GM18951 (cell line): ENCODE data around the gene CFAP61.

Experiments used
- POLR2A ChIP-seq: IDR thresholded peaks from 4 replicates; pipeline ENCODE4 v1.6.1; 2011; ENCODE audit warnings: mild to moderate bottlenecking; ENCODE audit not compliant: insufficient read length, insufficient read depth; ENCODE audit errors: extremely low read depth
- in situ Hi-C: fragments of 300-500 bp; cut with MboI; formaldehyde crosslinking; loops from one replicate; pipeline ENCODE4 v1.12.0; 2022; ENCODE audit warnings: low sequenced_read_pairs, mixed read lengths, inconsistent platforms; ENCODE audit not compliant: unreplicated experiment

CFAP61 gene

DNA sequence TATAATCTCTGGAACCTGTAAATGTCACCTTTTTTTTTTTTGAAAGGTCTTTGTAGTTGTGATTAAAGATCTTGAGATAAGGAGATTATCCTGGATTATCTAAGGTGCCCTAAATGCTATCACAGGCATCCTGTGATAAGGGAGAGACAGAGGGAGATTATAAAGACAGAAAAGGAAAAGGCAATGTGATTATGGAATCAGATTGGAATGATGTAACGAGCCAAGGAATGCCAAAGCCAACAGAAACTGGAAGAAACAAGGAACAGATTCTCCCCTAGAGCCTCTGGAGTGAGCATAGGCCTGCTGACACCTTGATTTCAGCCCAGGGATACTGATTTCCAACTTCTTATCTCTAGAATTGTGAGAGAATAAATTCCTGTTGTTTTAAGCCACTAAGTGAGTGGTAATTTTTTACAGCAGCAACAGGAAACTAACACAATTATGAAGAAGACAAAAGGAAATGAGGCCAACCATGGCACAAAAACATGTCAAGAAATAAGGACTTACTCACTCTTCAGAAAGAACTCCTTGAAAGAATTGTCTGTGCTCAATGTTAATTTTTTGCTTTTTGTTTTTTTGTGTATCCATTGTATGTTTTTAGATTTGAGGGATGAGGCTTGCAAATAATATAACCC, 82.7 kb downstream of the CFAP61 start:
- TF ChIP-seq POLR2A: no peak
- in situ Hi-C loops: no loop called here

DNA sequence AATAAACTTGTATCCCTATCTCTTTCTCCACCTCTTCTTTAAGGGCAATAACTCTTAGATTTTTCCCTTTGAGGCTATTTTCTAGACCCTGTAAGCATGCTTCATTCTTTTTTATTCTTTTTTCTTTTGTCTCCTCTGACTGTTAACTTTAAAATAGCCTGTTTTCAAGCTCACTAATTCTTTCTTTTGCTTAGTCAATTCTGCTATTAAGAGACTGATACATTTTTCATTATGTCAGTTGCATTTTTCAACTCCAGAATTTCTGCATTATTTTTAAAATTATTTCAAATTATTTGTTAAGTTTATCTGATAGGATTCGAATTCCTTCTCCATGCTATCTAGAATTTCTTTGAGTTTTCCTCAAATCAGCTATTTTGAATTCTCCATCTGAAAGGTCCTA, 84.0 kb downstream of the CFAP61 start:
- TF ChIP-seq POLR2A: no peak
- in situ Hi-C loops: no loop called here

DNA sequence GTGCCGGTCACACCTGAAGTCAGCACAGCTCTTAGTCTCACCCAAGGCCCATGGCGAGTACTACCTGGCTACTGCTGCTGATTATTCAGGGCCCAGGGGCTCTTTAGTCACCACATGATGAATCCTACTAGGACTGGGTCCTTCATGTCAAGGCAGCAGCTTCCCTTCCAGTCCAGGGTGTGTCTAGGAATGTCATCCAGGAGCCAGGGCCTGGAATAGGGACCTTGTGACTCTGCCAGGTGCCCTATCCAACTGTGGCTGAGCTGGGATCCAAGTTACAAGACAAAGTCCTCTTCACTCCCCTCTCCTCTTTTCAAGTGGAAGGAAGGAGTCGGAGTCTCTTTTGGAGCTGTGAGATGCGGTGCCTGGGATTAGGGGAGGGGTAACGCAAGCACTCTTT, 85.5 kb downstream of the CFAP61 start:
- in situ Hi-C loops: no loop called here

DNA sequence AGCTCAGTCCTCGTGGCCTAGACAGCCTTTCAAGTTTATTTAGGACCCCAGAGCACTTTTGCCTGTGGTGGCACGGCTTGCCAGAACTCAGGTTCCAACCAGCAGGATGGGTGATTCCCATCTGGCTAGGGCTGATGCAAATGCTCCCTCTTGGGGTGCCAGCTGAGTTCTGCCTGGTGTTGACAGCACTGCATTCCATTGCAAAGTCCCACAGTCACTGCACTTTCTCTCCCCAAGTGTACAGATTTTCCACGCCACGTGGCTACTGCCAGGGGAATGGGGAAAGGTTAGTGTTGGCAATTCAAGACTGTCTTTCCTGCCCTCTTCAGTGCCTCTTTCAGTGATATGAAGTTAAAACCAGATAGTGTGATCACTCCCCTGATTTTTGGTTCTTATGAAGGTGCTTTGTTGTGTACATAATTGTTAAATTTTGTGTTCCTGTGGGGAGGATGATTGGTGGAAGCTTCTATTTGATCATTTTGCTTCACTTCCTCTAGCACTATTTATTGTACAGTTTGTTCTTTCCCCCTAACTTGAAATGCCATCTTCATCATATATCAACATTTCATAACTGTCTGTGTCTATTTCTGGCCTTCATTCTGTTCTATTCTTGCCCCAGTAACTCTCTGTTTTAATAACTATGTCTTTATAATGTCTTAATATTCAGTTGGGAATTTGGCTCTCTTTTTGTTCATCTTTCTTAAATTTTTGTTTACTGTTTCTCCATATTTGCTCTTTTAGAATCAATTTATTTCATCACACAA, 86.2 kb downstream of the CFAP61 start:
- in situ Hi-C loops: no loop called here
- TF ChIP-seq POLR2A: no peak

More for the DNA sequence above, 85.5 kb downstream of the CFAP61 start:
- TF ChIP-seq POLR2A: no peak

GRCh38 chr20:20139403-20139802, 87.1 kb downstream of the CFAP61 start:
- in situ Hi-C loops: no loop called here
- TF ChIP-seq POLR2A: no peak

- in situ Hi-C loops: no loop called here
- no peak for TF ChIP-seq POLR2A
Measured at GRCh38 chr20:20143165-20143564, 90.8 kb downstream of the CFAP61 start.

DNA sequence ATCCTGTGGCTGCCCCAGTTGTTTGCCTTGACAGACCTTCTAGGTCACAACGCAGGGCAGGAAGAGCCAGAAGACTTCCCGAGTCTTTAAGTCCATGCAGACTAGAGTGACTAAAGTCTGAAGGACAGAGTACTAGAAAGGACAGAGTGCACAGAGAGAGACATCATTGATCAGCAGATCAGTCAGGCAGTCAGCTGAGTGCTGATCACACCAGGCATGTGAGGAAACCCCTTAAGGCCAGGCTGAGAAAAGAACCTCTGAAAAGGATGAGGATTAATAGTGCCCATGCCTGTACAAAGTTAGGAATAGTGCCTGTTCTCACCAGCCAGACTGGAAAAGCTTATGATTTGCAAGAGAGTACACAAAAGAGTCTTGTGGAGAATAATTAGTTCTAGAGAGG, 91.3 kb downstream of the CFAP61 start:
- no peak for TF ChIP-seq POLR2A
- in situ Hi-C loops: no loop called here

DNA sequence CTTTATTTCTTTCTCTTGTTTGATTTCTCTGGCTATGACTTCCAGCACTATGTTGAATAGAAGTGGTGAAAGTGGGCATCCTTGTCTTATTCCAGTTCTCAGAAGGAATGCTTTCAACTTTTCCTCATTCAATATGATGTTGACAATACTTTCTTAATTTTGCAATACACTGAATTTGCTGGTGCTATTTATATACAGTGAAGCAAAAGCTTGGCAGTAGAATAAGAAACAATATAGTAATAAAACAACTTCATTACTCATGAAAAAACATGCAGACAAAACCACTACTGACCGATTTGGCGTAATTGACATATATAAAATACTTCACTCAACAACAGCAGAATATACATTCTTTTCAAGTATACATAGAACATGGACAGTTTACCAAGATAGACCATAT, 96.4 kb downstream of the CFAP61 start:
- TF ChIP-seq POLR2A: no peak
- in situ Hi-C loops: no loop called here

DNA sequence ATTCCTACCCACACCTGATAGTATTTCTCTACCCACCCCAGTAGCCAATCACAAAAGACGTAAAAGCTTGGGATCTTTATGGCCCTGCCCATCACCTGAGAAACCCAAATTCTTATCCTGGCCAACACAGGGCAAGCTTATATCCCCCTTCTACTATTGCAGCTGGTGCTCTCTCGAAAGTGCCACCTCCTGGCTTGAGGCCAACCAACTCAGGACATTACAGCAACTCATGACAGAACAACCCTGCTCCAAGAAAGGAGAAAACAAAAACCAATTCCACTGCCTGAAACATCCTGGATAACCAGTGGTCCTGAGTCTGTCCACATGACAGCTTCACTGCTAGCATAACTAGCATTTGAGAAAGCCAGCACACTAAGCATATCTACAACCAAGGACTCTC, 97.9 kb downstream of the CFAP61 start:
- in situ Hi-C loops: no loop called here
- TF ChIP-seq POLR2A: no peak

DNA sequence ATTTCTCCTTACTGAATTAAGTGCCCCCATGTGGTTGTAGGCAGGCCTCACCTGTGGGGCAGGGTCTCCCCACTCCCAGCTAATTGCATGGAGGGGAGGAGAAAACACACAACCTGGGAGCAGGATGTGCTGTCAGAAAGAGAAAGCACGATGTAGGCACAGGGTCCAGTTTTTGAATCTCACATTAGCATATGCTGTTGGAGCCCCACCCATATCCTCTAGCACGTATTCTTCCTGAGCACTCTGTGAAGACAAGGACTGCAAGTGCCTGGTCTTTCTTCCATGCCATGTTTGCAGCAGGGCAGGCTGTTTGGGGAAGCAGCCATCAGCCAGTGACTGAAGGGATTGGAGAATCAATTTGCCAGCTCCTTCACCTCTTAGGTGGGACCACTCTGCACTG, 108.2 kb downstream of the CFAP61 start:
- TF ChIP-seq POLR2A: no peak
- in situ Hi-C loops: no loop called here

DNA sequence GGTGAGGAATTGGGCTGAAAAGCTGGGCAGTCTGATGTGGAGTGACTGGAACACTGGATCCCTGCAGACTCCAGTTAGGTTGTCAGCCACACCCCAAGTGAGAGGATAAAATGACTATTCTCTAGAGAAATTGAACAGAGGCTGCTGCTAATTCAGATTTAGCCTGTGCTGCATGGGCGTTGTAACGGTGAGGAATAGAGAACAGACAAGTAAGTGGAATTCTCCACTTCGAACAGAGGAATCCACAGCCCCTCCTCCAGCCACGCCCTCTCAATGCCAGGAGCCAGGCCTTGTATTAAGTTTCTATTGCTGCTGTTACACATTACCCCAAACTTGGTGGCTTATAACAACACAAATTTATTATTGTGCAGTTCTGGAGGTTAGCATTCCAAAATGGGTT, 109.3 kb downstream of the CFAP61 start:
- no peak for TF ChIP-seq POLR2A
- in situ Hi-C loops: no loop called here

DNA sequence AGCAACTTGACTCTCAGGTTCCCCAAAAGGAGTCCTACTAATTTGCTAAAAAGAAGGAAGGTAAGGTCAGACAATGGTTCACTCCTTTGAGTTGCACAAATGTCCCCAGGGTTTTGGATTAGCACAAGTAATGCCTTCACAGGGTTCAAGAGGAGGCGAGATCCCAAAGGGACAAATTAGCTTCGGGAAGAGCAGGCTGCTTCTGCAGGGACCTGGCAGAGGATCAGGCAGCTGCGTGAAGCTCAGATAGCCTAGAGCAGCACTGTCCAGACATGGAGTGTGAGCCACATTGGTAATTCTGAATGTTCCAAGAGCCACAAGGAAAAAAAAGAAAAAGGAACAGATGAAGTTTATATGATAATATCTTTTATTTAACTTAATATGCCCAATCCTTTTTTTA, 115.4 kb downstream of the CFAP61 start:
- TF ChIP-seq POLR2A: no peak
- in situ Hi-C loops: no loop called here

DNA sequence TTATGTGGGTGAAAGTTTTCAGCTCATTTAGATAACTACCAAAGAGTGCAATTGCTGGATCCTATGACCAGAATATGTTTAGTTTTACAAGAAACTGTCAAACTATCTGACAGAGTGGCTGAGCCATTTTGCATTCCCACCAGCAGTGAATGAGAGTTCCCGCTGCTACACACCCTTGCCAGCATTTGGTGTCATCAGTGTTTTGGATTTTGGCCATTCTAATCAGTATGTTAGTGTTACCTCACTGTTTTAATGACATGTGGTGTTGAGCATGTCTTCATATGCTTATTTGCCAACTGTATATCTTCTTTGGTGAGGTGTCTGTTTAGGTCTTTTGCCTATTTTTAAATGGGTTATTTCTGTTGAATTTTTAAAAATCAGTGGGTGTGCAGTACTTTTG, 120.9 kb downstream of the CFAP61 start:
- in situ Hi-C loops: no loop called here
- TF ChIP-seq POLR2A: no peak

DNA sequence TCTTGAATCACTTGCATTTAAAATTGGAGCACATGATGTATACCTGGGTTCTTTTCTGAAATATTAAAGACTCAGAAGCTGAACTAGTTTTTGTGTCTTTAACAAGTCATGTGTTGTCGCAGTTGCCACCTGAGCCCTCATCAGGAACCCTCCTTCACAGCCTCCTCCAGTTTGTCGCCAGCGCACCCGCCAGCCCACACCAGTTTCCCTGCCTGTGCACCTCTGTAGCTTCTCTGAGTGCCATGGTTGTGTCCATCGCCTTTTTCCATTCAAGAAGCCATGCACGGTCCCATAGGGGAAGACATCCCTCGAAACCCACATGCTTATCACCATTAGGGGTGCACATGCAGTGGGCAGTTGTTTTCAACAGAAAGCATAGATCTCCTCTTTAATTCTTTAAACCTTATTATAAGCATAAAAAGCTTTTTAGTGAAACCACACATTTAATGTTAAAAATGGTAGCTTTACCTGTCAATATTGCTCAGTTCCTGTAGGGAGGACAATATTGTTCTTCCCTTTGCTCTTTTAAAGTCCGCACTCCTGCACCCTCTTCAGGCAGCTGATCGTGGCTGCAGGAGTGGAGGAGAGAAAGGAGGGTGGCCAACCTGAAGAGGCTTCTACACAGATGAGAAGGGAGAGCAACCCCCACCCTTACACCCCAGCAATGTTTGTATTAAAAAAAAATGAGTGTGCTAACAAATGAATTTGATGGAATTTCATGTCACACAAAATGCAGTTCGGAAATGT, 121.9 kb downstream of the CFAP61 start:
- in situ Hi-C loops: no loop called here
- no peak for TF ChIP-seq POLR2A
